Measurements from ENCODE around the gene OR6X1. TPM values are rescaled to one million over a fixed set of nuclear protein-coding genes. Genes with fewer than 3 reads are reported as not detected.

The OR6X1 gene
- total RNA-seq, 1 donor from 2014 or later = not detected

DNA sequence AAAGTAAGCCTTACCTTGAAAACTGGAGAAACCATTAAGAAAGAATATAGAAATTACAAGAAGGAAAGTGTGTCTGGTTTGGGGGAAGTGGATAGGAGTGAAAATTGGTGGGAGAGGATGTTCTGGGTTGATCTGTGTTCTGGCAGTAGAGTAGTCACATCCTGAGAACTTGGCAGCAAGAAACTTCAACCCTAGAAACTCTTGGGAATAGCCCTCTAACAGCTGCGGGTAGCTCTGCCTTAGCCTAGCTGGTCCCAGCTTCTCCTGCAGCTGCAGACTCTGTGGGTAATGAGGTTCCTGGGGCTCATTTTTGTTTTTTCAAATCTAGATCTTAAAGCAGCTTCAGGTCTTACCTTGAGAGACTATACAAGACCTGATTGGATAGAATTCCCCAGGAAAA lies 24.2 kb upstream of the OR6X1 start:
- peaks cover 8% of the 10 kb centered on the region for H3K27me3 Mint-ChIP-seq (ENCODE audit: low read depth)
- no peaks in the 10 kb centered on the region for H3K36me3 Mint-ChIP-seq (ENCODE audit: low read depth)
- H3K4me1 Mint-ChIP-seq (ENCODE audit: low read depth) = no peaks in the 10 kb centered on the region
- TF ChIP-seq, protein P1, sequence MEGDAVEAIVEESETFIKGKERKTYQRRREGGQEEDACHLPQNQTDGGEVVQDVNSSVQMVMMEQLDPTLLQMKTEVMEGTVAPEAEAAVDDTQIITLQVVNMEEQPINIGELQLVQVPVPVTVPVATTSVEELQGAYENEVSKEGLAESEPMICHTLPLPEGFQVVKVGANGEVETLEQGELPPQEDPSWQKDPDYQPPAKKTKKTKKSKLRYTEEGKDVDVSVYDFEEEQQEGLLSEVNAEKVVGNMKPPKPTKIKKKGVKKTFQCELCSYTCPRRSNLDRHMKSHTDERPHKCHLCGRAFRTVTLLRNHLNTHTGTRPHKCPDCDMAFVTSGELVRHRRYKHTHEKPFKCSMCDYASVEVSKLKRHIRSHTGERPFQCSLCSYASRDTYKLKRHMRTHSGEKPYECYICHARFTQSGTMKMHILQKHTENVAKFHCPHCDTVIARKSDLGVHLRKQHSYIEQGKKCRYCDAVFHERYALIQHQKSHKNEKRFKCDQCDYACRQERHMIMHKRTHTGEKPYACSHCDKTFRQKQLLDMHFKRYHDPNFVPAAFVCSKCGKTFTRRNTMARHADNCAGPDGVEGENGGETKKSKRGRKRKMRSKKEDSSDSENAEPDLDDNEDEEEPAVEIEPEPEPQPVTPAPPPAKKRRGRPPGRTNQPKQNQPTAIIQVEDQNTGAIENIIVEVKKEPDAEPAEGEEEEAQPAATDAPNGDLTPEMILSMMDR (IDR thresholded peaks at IDR 0.05) = no peak
- no peaks in the 10 kb centered on the region for H3K9me3 Mint-ChIP-seq (ENCODE audit: low read depth)
- H3K27ac Mint-ChIP-seq (ENCODE audit: unreplicated experiment) = no peak overlapping the region
- DNase-seq (ENCODE audit: low spot score) = no peak
- H3K4me3 Mint-ChIP-seq (ENCODE audit: unreplicated experiment) = no peak overlapping the region

DNA sequence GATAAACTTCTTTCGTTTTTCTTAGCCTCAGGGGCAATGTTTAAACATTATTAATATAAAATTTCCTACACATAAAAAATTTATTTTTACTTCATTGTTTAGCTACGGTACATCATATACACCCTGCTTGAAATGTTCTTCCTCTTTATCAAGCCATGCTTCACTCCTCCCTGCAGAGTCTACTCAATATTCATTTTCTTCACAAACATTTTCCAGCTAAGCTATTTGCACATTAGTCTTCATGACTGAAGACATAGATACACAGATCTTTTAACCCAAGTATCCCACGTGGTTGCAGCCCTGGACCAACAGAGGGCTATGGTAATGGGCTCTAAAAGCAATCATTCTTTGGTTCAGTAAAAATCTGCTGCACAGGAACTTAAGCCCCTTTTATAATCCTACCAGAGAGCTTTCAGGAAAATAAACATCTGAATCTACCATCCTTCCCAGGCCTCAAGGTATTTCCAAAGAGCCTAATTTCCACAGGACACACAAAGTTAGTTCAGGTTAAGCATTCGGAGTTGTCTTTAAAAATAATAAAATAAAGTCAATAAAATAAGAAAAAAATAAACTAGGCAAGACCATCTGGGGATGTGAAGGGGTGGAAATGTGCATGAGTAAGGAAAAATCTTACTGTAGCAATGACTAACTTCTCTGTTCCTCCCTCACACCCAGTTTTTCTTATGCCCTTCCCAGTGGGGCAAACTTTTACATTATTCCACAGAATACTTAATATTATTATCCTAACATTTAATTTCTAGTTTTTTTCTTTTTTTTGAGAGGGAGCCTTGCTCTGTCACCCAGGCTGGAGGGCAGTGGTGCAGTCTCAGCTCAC lies 21.6 kb upstream of the OR6X1 start:
- Mint-ChIP-seq H3K9me3 (ENCODE audit: low read depth) (no peaks in the 10 kb centered on the region), H3K36me3 (ENCODE audit: low read depth) (no peaks in the 10 kb centered on the region), H3K4me3 (ENCODE audit: unreplicated experiment) (no peak overlapping the region), H3K27me3 (ENCODE audit: low read depth) (peaks cover 6% of the 10 kb centered on the region), H3K27ac (ENCODE audit: unreplicated experiment) (no peak overlapping the region), H3K4me1 (ENCODE audit: low read depth) (no peaks in the 10 kb centered on the region)
- TF ChIP-seq, protein P1 (IDR thresholded peaks at IDR 0.05) = no peak
- no peak for DNase-seq (ENCODE audit: low spot score)

DNA sequence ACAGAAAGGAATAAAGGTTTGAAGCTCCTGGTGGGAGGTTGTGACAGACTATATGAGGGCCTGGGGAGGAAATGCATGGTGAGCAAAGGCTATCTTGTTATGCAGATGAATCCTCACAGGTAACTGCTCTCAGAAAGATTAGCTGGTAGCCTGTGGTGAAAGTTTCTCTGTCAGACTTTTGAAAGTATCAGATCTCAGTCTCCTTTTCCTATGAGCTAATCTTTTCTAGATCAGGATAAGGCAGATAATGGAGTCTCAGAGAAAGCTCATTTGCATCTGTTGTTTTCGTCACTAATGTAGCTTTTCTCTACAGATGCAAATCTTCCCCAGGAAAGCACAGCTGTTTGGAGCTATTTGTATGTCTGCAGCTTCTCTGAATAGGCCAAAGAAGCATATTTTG lies 21.0 kb upstream of the OR6X1 start:
- Mint-ChIP-seq H3K27ac (ENCODE audit: unreplicated experiment) (no peak overlapping the region), H3K36me3 (ENCODE audit: low read depth) (no peaks in the 10 kb centered on the region), H3K9me3 (ENCODE audit: low read depth) (no peaks in the 10 kb centered on the region), H3K4me1 (ENCODE audit: low read depth) (no peaks in the 10 kb centered on the region), H3K4me3 (ENCODE audit: unreplicated experiment) (no peak overlapping the region), H3K27me3 (ENCODE audit: low read depth) (peaks cover 6% of the 10 kb centered on the region)
- TF ChIP-seq, protein P1 (IDR thresholded peaks at IDR 0.05) = no peak
- DNase-seq (ENCODE audit: low spot score) = no peak

DNA sequence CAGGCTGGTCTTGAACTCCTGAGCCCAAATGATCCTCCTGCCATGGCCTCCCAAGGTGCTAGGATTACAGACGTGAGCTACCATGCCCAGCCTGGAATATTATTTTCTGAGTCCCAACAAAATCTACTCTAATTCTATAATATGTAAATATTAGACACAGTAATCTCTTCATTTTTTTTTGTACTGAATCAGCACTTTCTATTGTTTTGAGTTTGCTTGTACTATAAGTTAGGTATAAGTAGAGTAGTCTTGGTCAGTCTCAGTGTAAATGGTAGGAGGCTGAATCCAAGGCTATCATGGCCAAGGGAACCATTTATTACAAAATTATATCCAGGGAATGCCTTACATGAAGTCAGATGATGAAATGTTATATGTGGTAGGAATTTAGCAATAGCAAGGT lies 19.6 kb upstream of the OR6X1 start:
- DNase-seq (ENCODE audit: low spot score) = no peak
- Mint-ChIP-seq H3K27ac (ENCODE audit: unreplicated experiment) (no peak overlapping the region), H3K4me3 (ENCODE audit: unreplicated experiment) (no peak overlapping the region), H3K27me3 (ENCODE audit: low read depth) (peaks cover 6% of the 10 kb centered on the region), H3K36me3 (ENCODE audit: low read depth) (no peaks in the 10 kb centered on the region), H3K4me1 (ENCODE audit: low read depth) (no peaks in the 10 kb centered on the region), H3K9me3 (ENCODE audit: low read depth) (no peaks in the 10 kb centered on the region)
- TF ChIP-seq, protein P1 (IDR thresholded peaks at IDR 0.05) = no peak

DNA sequence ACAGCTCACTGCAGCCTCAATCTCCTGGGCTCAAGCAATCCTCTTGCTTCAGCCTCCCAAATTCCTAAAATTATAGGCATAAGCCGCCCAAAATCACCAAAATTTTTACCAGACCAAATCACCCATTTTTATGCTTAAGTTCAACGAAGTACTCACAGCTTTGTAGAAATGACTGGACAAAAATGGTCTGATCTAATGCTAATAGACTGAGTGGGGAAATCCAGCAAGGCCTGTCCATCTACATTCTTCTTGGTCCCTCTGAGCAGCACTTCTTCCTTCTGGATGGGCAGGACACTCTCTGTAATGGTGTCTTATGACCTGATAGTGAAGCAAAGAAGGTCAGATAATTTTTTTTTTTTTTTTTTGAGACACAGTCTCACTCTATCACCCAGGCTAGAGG lies 18.7 kb upstream of the OR6X1 start:
- no peaks in the 10 kb centered on the region for H3K36me3 Mint-ChIP-seq (ENCODE audit: low read depth)
- TF ChIP-seq, protein P1 (IDR thresholded peaks at IDR 0.05) = no peak
- peaks cover 11% of the 10 kb centered on the region for H3K27me3 Mint-ChIP-seq (ENCODE audit: low read depth)
- no peaks in the 10 kb centered on the region for H3K9me3 Mint-ChIP-seq (ENCODE audit: low read depth)
- H3K4me1 Mint-ChIP-seq (ENCODE audit: low read depth) = no peaks in the 10 kb centered on the region
- DNase-seq (ENCODE audit: low spot score) = no peak
- H3K27ac Mint-ChIP-seq (ENCODE audit: unreplicated experiment) = no peak overlapping the region
- H3K4me3 Mint-ChIP-seq (ENCODE audit: unreplicated experiment) = no peak overlapping the region

Measured in chondrocyte (in vitro differentiated cells).